Measurements from ENCODE around the gene RAMACL. TPM values are rescaled to one million over a fixed set of nuclear protein-coding genes. Genes with fewer than 3 reads are reported as not detected.

RAMACL gene
- total RNA-seq, 1 experiment from 2014 or later: 0.28 TPM

GRCh38 chr6:166608774-166609173 is 22.3 kb upstream of the RAMACL start:
- Mint-ChIP-seq H3K4me3 (no peak overlapping the region; a peak in 1 of 5 replicates), H3K27me3 (ENCODE audit: low read depth) (no peaks in the 10 kb centered on the region), H3K36me3 (ENCODE audit: insufficient read depth in 1 of 3, low read depth in 3 of 3) (no peaks in the 10 kb centered on the region; a peak in 2 of 7 replicates), H3K9me3 (no peaks in the 10 kb centered on the region), H3K27ac (no peak overlapping the region), H3K4me1 (peaks cover 17 to 24% of the 10 kb centered on the region in 2 experiments)
- no peak for TF ChIP-seq CTCF (conservative IDR thresholded peaks at IDR 0.05)
- Histone ChIP-seq H2BK120ac (ENCODE audit: low read depth, low read length, poor library complexity, severe bottlenecking) (no peak overlapping the region), H4K91ac (ENCODE audit: insufficient read length, low read depth, low read length) (no peak overlapping the region), H3K4ac (ENCODE audit: low read depth, low read length) (no peak overlapping the region), H3K9ac (ENCODE audit: extremely low read depth, insufficient read length, low read length) (no peak overlapping the region), H3K9me3 (ENCODE audit: control insufficient read depth, low read depth, low read length) (no peaks in the 10 kb centered on the region), H2AFZ (ENCODE audit: low read length) (no peak overlapping the region), H3K23me2 (ENCODE audit: insufficient read length, low read depth, low read length, poor library complexity, severe bottlenecking) (no peaks in the 10 kb centered on the region), H2BK15ac (ENCODE audit: low read depth, low read length) (no peak overlapping the region), H3K14ac (ENCODE audit: insufficient read depth, low read length) (no peak overlapping the region), H3K56ac (ENCODE audit: insufficient read length, low read depth, low read length) (no peak overlapping the region), H3K18ac (ENCODE audit: insufficient read length, low read depth, low read length) (no peak overlapping the region), H3K4me1 (ENCODE audit: insufficient read depth, low read length) (0 out of 2 replicates have a peak, but pooled peaks cover 1% of the 10 kb centered on the region), H2BK20ac (ENCODE audit: low read depth, low read length, poor library complexity, severe bottlenecking) (no peak overlapping the region), H3T11ph (ENCODE audit: low read length) (no peak overlapping the region), H4K20me1 (ENCODE audit: control insufficient read depth, insufficient read depth, insufficient read length) (no peaks in the 10 kb centered on the region), H3K23ac (ENCODE audit: insufficient read length, low read depth, low read length) (no peak overlapping the region), H2AK5ac (ENCODE audit: insufficient read length, low read length) (no peak overlapping the region), H3K79me1 (ENCODE audit: insufficient read depth, low read depth, low read length, poor library complexity, severe bottlenecking) (peaks cover 2% of the 10 kb centered on the region), H3K79me2 (ENCODE audit: insufficient read depth, low read length) (peaks cover 3% of the 10 kb centered on the region; the same call in 1 of the 2 replicates), H3K27ac (ENCODE audit: insufficient read length, low read depth, low read length) (no peak overlapping the region), H2BK5ac (ENCODE audit: insufficient read length, low read length) (no peak overlapping the region), H3K27me3 (ENCODE audit: insufficient read depth, low read length) (no peaks in the 10 kb centered on the region), H4K5ac (ENCODE audit: insufficient read length, low read depth, low read length) (no peak overlapping the region), H2BK12ac (ENCODE audit: insufficient read length, low read depth, low read length) (no peak overlapping the region), H4K8ac (replicated peaks; ENCODE audit: insufficient read length, low read depth, low read length) (no peak overlapping the region), H3K4me2 (ENCODE audit: insufficient read depth, insufficient read length, low read length) (no peak overlapping the region)
- no peak for DNase-seq
- WGBS (ENCODE audit: extremely low coverage, insufficient read length, low lambda C conversion rate): no CpG with 5 or more reads among the region's 4 CpGs

All from H9 (cell line).